Transverse colon (tissue), 4 donors: ENCODE results near the gene FMNL3.

Experiments used
- CTCF ChIP-seq, 5 experiments: fragments of 200-600 bp in 3 of 5; fragments of 450-650 bp in 2 of 5; sonication (generic) in 3 of 5; IDR thresholded peaks; 1 replicate in 2 of 5; 2 replicates in 3 of 5; pipeline ENCODE4 v1.5.1; 2016 to 2017; ENCODE audit warnings: antibody characterized with exemption in 5 of 5, inconsistent platforms in 3 of 5, mild to moderate bottlenecking in 2 of 5, moderate library complexity in 1 of 5
- EP300 ChIP-seq: sonication (generic); formaldehyde crosslinking; IDR thresholded peaks from one replicate; pipeline ENCODE4 v1.6.1; 2017; ENCODE audit warnings: antibody characterized with exemption, low read depth
- POLR2A ChIP-seq: fragments of 450-650 bp; IDR thresholded peaks from one replicate; pipeline ENCODE4 v1.6.1; 2016; ENCODE audit warnings: antibody characterized with exemption, mild to moderate bottlenecking, moderate library complexity
- POLR2AphosphoS5 ChIP-seq, 3 donors: sonication (generic); formaldehyde crosslinking; IDR thresholded peaks; one replicate each; pipeline ENCODE4 v1.6.1; 2016; ENCODE audit warnings: antibody characterized with exemption in 3 of 3

- TF ChIP-seq POLR2A (no peak), CTCF (IDR thresholded peaks at IDR 0.05) (no peak), EP300 (no peak), POLR2AphosphoS5 (IDR thresholded peaks at IDR 0.05) (no peak)
Observed at GRCh38 chr12:49632986-49633702, 74.1 kb downstream of the FMNL3 start.
